SK-N-SH (cell line): ENCODE data around the gene OPCML. TPM values are rescaled to one million over a fixed set of nuclear protein-coding genes. Genes with fewer than 3 reads are reported as not detected.

Source experiments
- CTCF ChIA-PET: fragments of 300-600, 350-600 bp; formaldehyde crosslinking; extraction: SDS; loops from one replicate; lab custom pipeline; 2021; lab: Yijun Ruan, JAX
- POLR2A ChIA-PET: fragments of 350-600 bp; sonication (Branson Sonifier 250); formaldehyde crosslinking; extraction: SDS; loops from one replicate; lab custom pipeline; 2020; ENCODE audit warnings: antibody characterized with exemption, inconsistent platforms; lab: Yijun Ruan, JAX
- DNase-seq: peaks from one replicate; pipeline ENCODE4 v3.0.0; 2012
- H2AFZ ChIP-seq: fragments of 200-600 bp; sonication (generic); 2 replicates; pipeline ENCODE4 v1.8.1; 2016; ENCODE audit warnings: antibody characterized with exemption, mild to moderate bottlenecking, low read depth
- H3F3A ChIP-seq: fragments of 200-600 bp; sonication (generic); replicated peaks from 2 replicates; pipeline ENCODE3; 2016; ENCODE audit warnings: antibody characterized with exemption, mild to moderate bottlenecking; ENCODE audit not compliant: insufficient read depth
- H3K27ac ChIP-seq, 2 experiments: fragments of 200-500 bp in 1 of 2; fragments of 200-600 bp in 1 of 2; sonication (Bioruptor generic) in 1 of 2; sonication (generic), shearing (Covaris generic) in 1 of 2; 2 replicates each; pipeline versions ENCODE4 v1.5.1 to v1.6.1; 2014 to 2016; ENCODE audit warnings: low read depth in 2 of 2, inconsistent platforms in 1 of 2, low read length in 1 of 2, mild to moderate bottlenecking in 1 of 2, mixed read lengths in 1 of 2
- H3K27me3 ChIP-seq: fragments of 200-600 bp; sonication (generic), shearing (Covaris generic); 2 replicates; pipeline ENCODE4 v1.6.1; 2016; ENCODE audit warnings: mixed run types; ENCODE audit not compliant: insufficient read depth
- H3K36me3 ChIP-seq, 2 experiments: fragments of 200-500 bp in 1 of 2; fragments of 200-600 bp in 1 of 2; sonication (Bioruptor generic) in 1 of 2; sonication (generic) in 1 of 2; replicated peaks in 1 of 2; 2 replicates each; pipeline versions ENCODE3 to v1.5.1; 2014 to 2016; ENCODE audit warnings: low read length in 1 of 2, mild to moderate bottlenecking in 1 of 2; ENCODE audit not compliant: insufficient read depth in 2 of 2, control insufficient read depth in 1 of 2
- H3K4me1 ChIP-seq, 2 experiments: fragments of 200-500 bp in 1 of 2; fragments of 200-600 bp in 1 of 2; sonication (Bioruptor generic) in 1 of 2; sonication (generic), shearing (Covaris generic) in 1 of 2; 2 replicates each; pipeline versions ENCODE4 v1.5.1 to v1.6.1; 2014 to 2016; ENCODE audit warnings: low read depth in 1 of 2, low read length in 1 of 2, mixed run types in 1 of 2; ENCODE audit not compliant: insufficient read depth in 2 of 2, control insufficient read depth in 1 of 2
- H3K4me2 ChIP-seq: fragments of 200-600 bp; sonication (generic), shearing (Covaris generic); 2 replicates; pipeline ENCODE4 v1.6.1; 2017; ENCODE audit warnings: mixed run types
- H3K4me3 ChIP-seq, 2 experiments: fragments of 200-500 bp in 1 of 2; fragments of 200-600 bp in 1 of 2; sonication (Bioruptor generic) in 1 of 2; sonication (generic), shearing (Covaris generic) in 1 of 2; 2 replicates each; pipeline versions ENCODE4 v1.5.1 to v1.8.1; 2014 to 2016; ENCODE audit warnings: low read depth in 2 of 2, inconsistent platforms in 1 of 2, low read length in 1 of 2, mild to moderate bottlenecking in 1 of 2, mixed read lengths in 1 of 2, moderate library complexity in 1 of 2
- H3K79me2 ChIP-seq: fragments of 200-600 bp; sonication (generic); 2 replicates; pipeline ENCODE4 v1.8.1; 2017; ENCODE audit warnings: mild to moderate bottlenecking; ENCODE audit not compliant: insufficient read depth
- H3K9ac ChIP-seq: fragments of 200-600 bp; sonication (generic); 2 replicates; pipeline ENCODE4 v1.6.1; 2017; ENCODE audit warnings: mixed run types
- H3K9me2 ChIP-seq: fragments of 200-600 bp; sonication (generic); 2 replicates; pipeline ENCODE4 v1.6.1; 2017; ENCODE audit warnings: mixed run types
- H3K9me3 ChIP-seq: fragments of 200-600 bp; sonication (generic); 2 replicates; pipeline ENCODE4 v1.6.1; 2017; ENCODE audit warnings: mixed run types, mild to moderate bottlenecking, moderate library complexity
- H4K20me1 ChIP-seq: fragments of 200-600 bp; sonication (generic); 2 replicates; pipeline ENCODE4 v1.6.1; 2017; ENCODE audit warnings: mild to moderate bottlenecking, mixed run types; ENCODE audit not compliant: insufficient read depth
- EP300 ChIP-seq, 2 experiments: IDR thresholded peaks; 2 replicates each; pipeline versions ENCODE4 v1.4.0 to v1.6.1; 2012; ENCODE audit warnings: borderline replicate concordance in 1 of 2, low read depth in 1 of 2, low read length in 1 of 2
- EZH2phosphoT487 ChIP-seq: fragments of 200-600 bp; sonication (generic); IDR thresholded peaks from 2 replicates; pipeline ENCODE4 v1.6.1; 2017; ENCODE audit warnings: low read depth, mixed run types, mild to moderate bottlenecking, antibody characterized with exemption, moderate library complexity, borderline replicate concordance
- FOXM1 ChIP-seq: IDR thresholded peaks from 2 replicates; pipeline ENCODE4 v1.4.0; 2012; ENCODE audit warnings: low read depth, mild to moderate bottlenecking
- GABPA ChIP-seq: IDR thresholded peaks from 2 replicates; pipeline ENCODE4 v1.4.0; 2012; ENCODE audit warnings: low read depth, mild to moderate bottlenecking
- GATA2 ChIP-seq: sonication (generic); formaldehyde crosslinking; IDR thresholded peaks from 2 replicates; pipeline ENCODE4 v1.5.0; 2020; ENCODE audit warnings: mild to moderate bottlenecking, missing genetic modification reagents
- IRF3 ChIP-seq: fragments of 150-350 bp; IDR thresholded peaks from 2 replicates; pipeline ENCODE4 v1.6.1; 2016; ENCODE audit warnings: mild to moderate bottlenecking, low read depth, low read length
- MXI1 ChIP-seq: IDR thresholded peaks from 2 replicates; pipeline ENCODE4 v1.6.1; 2012; ENCODE audit warnings: mild to moderate bottlenecking, low read depth, low read length, improper control_type of control experiment
- NFIC ChIP-seq: IDR thresholded peaks from 2 replicates; pipeline ENCODE4 v1.4.0; 2012; ENCODE audit warnings: borderline replicate concordance
- NRF1 ChIP-seq: IDR thresholded peaks from 2 replicates; pipeline ENCODE4 v1.6.1; 2012; ENCODE audit warnings: low read depth, mild to moderate bottlenecking, low read length
- RAD21 ChIP-seq: IDR thresholded peaks from 2 replicates; pipeline ENCODE4 v1.6.1; 2012; ENCODE audit warnings: mild to moderate bottlenecking, low read length
- RFX5 ChIP-seq: IDR thresholded peaks from 2 replicates; pipeline ENCODE4 v1.6.1; 2012; ENCODE audit warnings: mild to moderate bottlenecking, improper control_type of control experiment, low read length
- RXRA ChIP-seq: IDR thresholded peaks from 2 replicates; pipeline ENCODE4 v1.4.0; 2012; ENCODE audit warnings: low read depth, mild to moderate bottlenecking, borderline replicate concordance
- SIN3A ChIP-seq: IDR thresholded peaks from 2 replicates; pipeline ENCODE4 v1.6.1; 2012; ENCODE audit warnings: low read depth, mild to moderate bottlenecking, low read length, moderate library complexity, borderline replicate concordance
- SMC3 ChIP-seq: IDR thresholded peaks from 2 replicates; pipeline ENCODE4 v1.6.1; 2012; ENCODE audit warnings: low read depth, low read length, improper control_type of control experiment
- TAF1 ChIP-seq: IDR thresholded peaks from 2 replicates; pipeline ENCODE4 v1.6.1; 2012; ENCODE audit warnings: low read depth, mild to moderate bottlenecking, low read length, moderate library complexity, borderline replicate concordance
- TCF12 ChIP-seq: IDR thresholded peaks from 2 replicates; pipeline ENCODE4 v1.4.0; 2012
- TEAD4 ChIP-seq: IDR thresholded peaks from 2 replicates; pipeline ENCODE4 v1.4.0; 2012; ENCODE audit warnings: mild to moderate bottlenecking, borderline replicate concordance; ENCODE audit not compliant: insufficient read depth
- YY1 ChIP-seq: IDR thresholded peaks from 2 replicates; pipeline ENCODE4 v1.4.0; 2012; ENCODE audit warnings: low read depth, mild to moderate bottlenecking
- WGBS: methylation state at CpG from one replicate; pipeline ENCODE4 v1.1.6; 2017; ENCODE audit warnings: low lambda C conversion rate; 5-methylcytosine and 5-hydroxymethylcytosine counted together
- polyA plus RNA-seq, 3 experiments: library from polyadenylated mRNA; depleted of rRNA; stranded (reverse); fragments of >200 nt; gene quantifications; 2 replicates each; pipeline ENCODE4 v1.2.3, GENCODE V29; 2012
- TF ChIP-seq, protein P1 (sequence below): IDR thresholded peaks from 2 replicates; pipeline ENCODE4 v1.4.0; 2012; ENCODE audit warnings: low read depth
- TF ChIP-seq, protein P2 (sequence below): IDR thresholded peaks from 2 replicates; pipeline ENCODE4; 2012

The OPCML gene
- polyA plus RNA-seq, 1 of the 3 experiments (the other 2 are of a cell fraction): not detected

- Histone ChIP-seq H3K4me3 (no peak overlapping the region), H2AFZ (no peak overlapping the region), H3K36me3 (no peaks in the 10 kb centered on the region), H3K4me2 (no peak overlapping the region), H3K9ac (no peak overlapping the region), H3K27ac (no peak overlapping the region), H3K79me2 (no peaks in the 10 kb centered on the region), H3F3A (no peaks in the 10 kb centered on the region), H3K4me1 (peaks cover 0 to 9% of the 10 kb centered on the region in 2 experiments; a peak in 1 of 4 replicates), H3K27me3 (no peaks in the 10 kb centered on the region), H3K9me2 (no peaks in the 10 kb centered on the region), H3K9me3 (no peaks in the 10 kb centered on the region), H4K20me1 (no peaks in the 10 kb centered on the region)
- DNase-seq: no peak
- CTCF ChIA-PET: no interaction called here
- WGBS: 17% methylated on average over 6 of the region's 6 CpGs
- no peak for TF ChIP-seq TAF1
- TF ChIP-seq GATA2 (CRISPR knock-in tag): no peak
- TF ChIP-seq RXRA: no peak
- TF ChIP-seq SIN3A: no peak
- TF ChIP-seq YY1: no peak
- no peak for TF ChIP-seq IRF3
- TF ChIP-seq SMC3: no peak
- TF ChIP-seq, protein P1, sequence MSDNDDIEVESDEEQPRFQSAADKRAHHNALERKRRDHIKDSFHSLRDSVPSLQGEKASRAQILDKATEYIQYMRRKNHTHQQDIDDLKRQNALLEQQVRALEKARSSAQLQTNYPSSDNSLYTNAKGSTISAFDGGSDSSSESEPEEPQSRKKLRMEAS: no peak
- no peak for TF ChIP-seq EZH2phosphoT487
- TF ChIP-seq FOXM1: no peak
- no peak for TF ChIP-seq RFX5
- TF ChIP-seq, protein P2, sequence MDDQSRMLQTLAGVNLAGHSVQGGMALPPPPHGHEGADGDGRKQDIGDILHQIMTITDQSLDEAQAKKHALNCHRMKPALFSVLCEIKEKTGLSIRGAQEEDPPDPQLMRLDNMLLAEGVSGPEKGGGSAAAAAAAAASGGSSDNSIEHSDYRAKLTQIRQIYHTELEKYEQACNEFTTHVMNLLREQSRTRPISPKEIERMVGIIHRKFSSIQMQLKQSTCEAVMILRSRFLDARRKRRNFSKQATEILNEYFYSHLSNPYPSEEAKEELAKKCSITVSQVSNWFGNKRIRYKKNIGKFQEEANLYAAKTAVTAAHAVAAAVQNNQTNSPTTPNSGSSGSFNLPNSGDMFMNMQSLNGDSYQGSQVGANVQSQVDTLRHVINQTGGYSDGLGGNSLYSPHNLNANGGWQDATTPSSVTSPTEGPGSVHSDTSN: no peak
- no peak for TF ChIP-seq TCF12
- no peak for TF ChIP-seq NFIC
- TF ChIP-seq NRF1: no peak
- TF ChIP-seq RAD21: no peak
- TF ChIP-seq MXI1: no peak
- TF ChIP-seq TEAD4: no peak
- TF ChIP-seq EP300 (IDR thresholded peaks at IDR 0.05; ENCODE audit: borderline replicate concordance in 1 of 2, low read depth in 1 of 2, low read length in 1 of 2): no peak
- no peak for TF ChIP-seq GABPA
- POLR2A ChIA-PET: no interaction called here
These were observed 10.0 kb downstream of the OPCML start for GRCh38 chr11:133522344-133522743.
